NCI-H2107 treated with DMSO at 0.1 percent for 48 hours (cell line): ENCODE data around the gene SLC35A3.

ENCODE experiments used
- DNase-seq: peaks from one replicate; lab custom pipeline; 2025; ENCODE audit not compliant: unreplicated experiment; lab: John Stamatoyannopoulos, UW

SLC35A3 gene

GRCh38 chr1:100074604-100075395 is 105.0 kb downstream of the SLC35A3 start:
- DNase-seq, result no peak

- DNase-seq, result no peak
These were observed 106.0 kb downstream of the SLC35A3 start for GRCh38 chr1:100075773-100076172.

GRCh38 chr1:100076319-100076718 is 106.5 kb downstream of the SLC35A3 start:
- DNase-seq, result no peak

- DNase-seq, result no peak
These were observed 106.9 kb downstream of the SLC35A3 start for GRCh38 chr1:100076744-100077143.

GRCh38 chr1:100077531-100077930 is 107.7 kb downstream of the SLC35A3 start:
- no peak for DNase-seq

GRCh38 chr1:100080331-100080730 is 110.5 kb downstream of the SLC35A3 start:
- DNase-seq, result no peak
